Smooth muscle cell (in vitro differentiated cells): ENCODE results near the gene ALG2. TPM values are rescaled to one million over a fixed set of nuclear protein-coding genes. Genes with fewer than 3 reads are reported as not detected.
A peak's percentile ranks its signal among the peaks of the same experiment; 100 is the strongest.

Source experiments
- DNase-seq: peaks from one replicate; lab custom pipeline; 2025; ENCODE audit not compliant: unreplicated experiment; lab: John Stamatoyannopoulos, UW
- H2AFZ ChIP-seq: fragments of 200-600 bp; sonication (generic); 2 replicates; pipeline ENCODE4 v1.6.0; 2016; ENCODE audit warnings: antibody characterized with exemption, low read depth, mild to moderate bottlenecking
- H3F3A ChIP-seq: fragments of 200-600 bp; sonication (generic); 2 replicates; pipeline ENCODE4 v1.6.0; 2017; ENCODE audit warnings: antibody characterized with exemption, low read depth
- H3K27ac ChIP-seq: fragments of 200-600 bp; sonication (generic); 2 replicates; pipeline ENCODE4 v1.5.1; 2016; ENCODE audit warnings: low read depth, mild to moderate bottlenecking
- H3K27me3 ChIP-seq: fragments of 200-600 bp; sonication (generic); 2 replicates; pipeline ENCODE4 v1.6.1; 2016; ENCODE audit warnings: low read depth, mild to moderate bottlenecking
- H3K36me3 ChIP-seq: fragments of 200-600 bp; sonication (generic); 2 replicates; pipeline ENCODE4 v1.5.1; 2016; ENCODE audit warnings: low read depth
- H3K4me1 ChIP-seq: fragments of 200-600 bp; sonication (generic); 2 replicates; pipeline ENCODE4 v1.5.1; 2016; ENCODE audit warnings: low read depth
- H3K4me2 ChIP-seq: fragments of 200-600 bp; sonication (generic); 2 replicates; pipeline ENCODE4 v1.6.0; 2016; ENCODE audit warnings: mild to moderate bottlenecking
- H3K4me3 ChIP-seq: fragments of 200-600 bp; sonication (generic); 2 replicates; pipeline ENCODE4 v1.5.1; 2016; ENCODE audit warnings: mild to moderate bottlenecking
- H3K79me2 ChIP-seq: fragments of 200-600 bp; sonication (generic); 2 replicates; pipeline ENCODE4 v1.6.0; 2016; ENCODE audit warnings: low read depth, mild to moderate bottlenecking
- H3K9ac ChIP-seq: fragments of 200-600 bp; sonication (generic); 2 replicates; pipeline ENCODE4 v1.6.0; 2016; ENCODE audit warnings: low read depth
- H3K9me3 ChIP-seq: fragments of 200-600 bp; sonication (generic); replicated peaks from 2 replicates; pipeline ENCODE4 v1.5.1; 2016; ENCODE audit warnings: low read depth
- H4K20me1 ChIP-seq: fragments of 200-600 bp; sonication (generic); 2 replicates; pipeline ENCODE4 v1.6.0; 2016; ENCODE audit warnings: low read depth
- WGBS: methylation state at CpG from one replicate; pipeline ENCODE4 v1.1.7; 2016; ENCODE audit warnings: low lambda C conversion rate; 5-methylcytosine and 5-hydroxymethylcytosine counted together
- polyA plus RNA-seq: library from polyadenylated mRNA; unstranded; fragments of >200 nt; fragmentation: Nextera tagmentation; extraction: Ambion mirVana; gene quantifications from 2 replicates; pipeline ENCODE4 v1.2.1, GENCODE V29; 2016
- total RNA-seq: library from RNA; depleted of rRNA; stranded (reverse); fragments of >200 nt; gene quantifications from 2 replicates; pipeline ENCODE4 v1.2.3, GENCODE V29; 2014
- TF ChIP-seq, protein P1 (sequence below): fragments of 200-600 bp; sonication (generic); IDR thresholded peaks from 2 replicates; pipeline ENCODE4 v1.5.1; 2017; ENCODE audit warnings: borderline replicate concordance, mild to moderate bottlenecking, antibody characterized with exemption; ENCODE audit not compliant: insufficient read depth, poor library complexity, severe bottlenecking

ALG2 gene
- total and polyA plus RNA-seq, 2 experiments from 2014 or later, result 53.9 to 60.4 TPM

GRCh38 chr9:99177576-99178366, 44.0 kb downstream of the ALG2 start:
- H3K4me1 ChIP-seq, result peaks cover 37% of the 10 kb centered on the region
- H3K9me3 ChIP-seq, result no peaks in the 10 kb centered on the region
- H3K4me2 ChIP-seq, result no peak overlapping the region

DNA sequence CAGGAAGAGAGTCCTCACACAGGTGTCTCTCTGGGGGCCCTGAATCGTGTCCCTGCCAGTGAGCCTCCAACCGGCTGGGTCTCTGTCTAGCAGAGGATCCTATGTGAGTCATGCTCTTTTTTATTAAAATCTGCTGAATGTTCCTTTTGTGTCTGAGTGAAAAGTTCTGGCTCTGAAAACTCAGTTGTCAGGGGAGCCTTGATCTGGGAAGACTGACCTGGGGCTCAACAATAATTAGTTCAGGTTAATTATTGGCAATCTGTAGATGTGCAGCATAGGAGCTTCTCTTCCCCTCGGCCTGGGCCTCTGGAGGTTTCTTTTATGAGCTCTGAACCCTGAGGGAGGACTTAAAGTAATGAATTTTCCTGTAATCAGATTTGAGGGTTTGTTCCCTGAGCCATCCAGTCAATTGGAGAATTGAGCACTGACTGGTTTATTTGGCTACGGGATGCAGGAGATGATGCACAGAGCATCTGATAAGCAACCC, 45.2 kb downstream of the ALG2 start:
- H3K4me3 ChIP-seq, result no peak overlapping the region
- H3K9ac ChIP-seq, result no peak overlapping the region
- no peaks in the 10 kb centered on the region for H3K36me3 ChIP-seq
- H2AFZ ChIP-seq, result peak overlapping the region; percentile 16
- TF ChIP-seq, protein P1, sequence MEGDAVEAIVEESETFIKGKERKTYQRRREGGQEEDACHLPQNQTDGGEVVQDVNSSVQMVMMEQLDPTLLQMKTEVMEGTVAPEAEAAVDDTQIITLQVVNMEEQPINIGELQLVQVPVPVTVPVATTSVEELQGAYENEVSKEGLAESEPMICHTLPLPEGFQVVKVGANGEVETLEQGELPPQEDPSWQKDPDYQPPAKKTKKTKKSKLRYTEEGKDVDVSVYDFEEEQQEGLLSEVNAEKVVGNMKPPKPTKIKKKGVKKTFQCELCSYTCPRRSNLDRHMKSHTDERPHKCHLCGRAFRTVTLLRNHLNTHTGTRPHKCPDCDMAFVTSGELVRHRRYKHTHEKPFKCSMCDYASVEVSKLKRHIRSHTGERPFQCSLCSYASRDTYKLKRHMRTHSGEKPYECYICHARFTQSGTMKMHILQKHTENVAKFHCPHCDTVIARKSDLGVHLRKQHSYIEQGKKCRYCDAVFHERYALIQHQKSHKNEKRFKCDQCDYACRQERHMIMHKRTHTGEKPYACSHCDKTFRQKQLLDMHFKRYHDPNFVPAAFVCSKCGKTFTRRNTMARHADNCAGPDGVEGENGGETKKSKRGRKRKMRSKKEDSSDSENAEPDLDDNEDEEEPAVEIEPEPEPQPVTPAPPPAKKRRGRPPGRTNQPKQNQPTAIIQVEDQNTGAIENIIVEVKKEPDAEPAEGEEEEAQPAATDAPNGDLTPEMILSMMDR, result no peak
- H3K79me2 ChIP-seq, result no peaks in the 10 kb centered on the region
- H4K20me1 ChIP-seq, result no peaks in the 10 kb centered on the region
- H3K4me2 ChIP-seq, result no peak overlapping the region
- H3F3A ChIP-seq, result peaks cover 4% of the 10 kb centered on the region
- 16% methylated on average over 4 of the region's 4 CpGs for WGBS
- no peaks in the 10 kb centered on the region for H3K9me3 ChIP-seq
- peaks cover 44% of the 10 kb centered on the region for H3K4me1 ChIP-seq
- DNase-seq, result no peak
- no peaks in the 10 kb centered on the region for H3K27me3 ChIP-seq
- H3K27ac ChIP-seq, result peak overlapping the region; percentile 60

More at GRCh38 chr9:99177576-99178366, 44.0 kb downstream of the ALG2 start:
- Histone ChIP-seq H3K4me3 (no peak overlapping the region), H4K20me1 (no peaks in the 10 kb centered on the region), H3K27ac (no peak overlapping the region), H3K79me2 (no peaks in the 10 kb centered on the region), H3K27me3 (no peaks in the 10 kb centered on the region), H3K9ac (no peak overlapping the region), H3K36me3 (no peaks in the 10 kb centered on the region), H3F3A (peaks cover 6% of the 10 kb centered on the region), H2AFZ (no peak overlapping the region)
- TF ChIP-seq, protein P1, result no peak
- 96% methylated on average over 8 of the region's 8 CpGs for WGBS
- DNase-seq, result no peak

DNA sequence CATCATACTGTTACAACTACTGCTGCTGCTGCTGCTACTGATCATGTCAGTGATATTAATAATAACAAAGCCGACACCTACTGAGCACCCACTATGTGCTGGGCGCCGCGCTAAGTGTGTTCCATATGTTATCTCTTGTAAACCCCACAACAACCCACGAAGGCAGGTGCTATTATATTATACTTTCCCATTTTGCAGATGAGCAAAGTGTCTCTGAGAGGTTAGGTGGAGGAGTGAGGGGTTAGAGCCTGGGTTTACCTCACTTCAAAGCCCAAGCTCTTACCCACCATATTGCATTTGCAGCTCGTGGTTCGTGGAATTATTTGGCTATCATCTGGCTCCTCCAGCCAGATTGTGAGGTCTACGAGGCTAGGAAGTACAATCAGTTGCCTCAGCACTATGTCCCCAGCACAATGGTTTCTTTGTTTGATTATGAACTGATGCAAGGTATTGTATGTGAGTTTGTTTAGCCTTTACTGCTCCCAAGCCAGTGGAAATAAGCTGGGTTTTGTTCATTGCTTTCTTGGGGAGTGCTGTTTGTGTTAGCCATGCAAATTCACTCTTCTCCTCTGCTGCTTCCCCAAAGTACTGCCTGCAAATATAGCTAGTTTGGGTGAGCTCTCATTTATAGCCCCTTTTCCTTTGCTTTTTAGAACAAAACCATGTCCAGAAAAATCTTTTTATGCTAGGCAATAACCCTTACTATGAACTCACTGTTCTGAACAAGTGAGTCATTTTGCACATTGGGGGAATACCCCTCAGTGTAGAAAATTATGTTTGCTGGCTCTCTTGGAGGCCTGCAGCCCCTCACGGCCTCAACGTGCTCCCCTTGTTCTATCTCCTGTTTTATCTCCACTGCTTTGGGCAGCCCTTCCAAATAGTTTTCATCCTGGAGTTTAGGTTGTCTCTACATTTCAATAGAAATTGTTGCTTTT, 47.9 kb downstream of the ALG2 start:
- 84% methylated on average over 10 of the region's 10 CpGs for WGBS
- H3F3A ChIP-seq, result no peaks in the 10 kb centered on the region
- no peak overlapping the region for H2AFZ ChIP-seq
- peak overlapping the region; percentile 33 for H3K4me2 ChIP-seq
- no peaks in the 10 kb centered on the region for H4K20me1 ChIP-seq
- no peak overlapping the region for H3K27ac ChIP-seq
- H3K4me1 ChIP-seq, result peaks cover 67% of the 10 kb centered on the region
- TF ChIP-seq, protein P1, result no peak
- DNase-seq, result no peak
- H3K27me3 ChIP-seq, result no peaks in the 10 kb centered on the region
- no peaks in the 10 kb centered on the region for H3K9me3 ChIP-seq
- H3K79me2 ChIP-seq, result no peaks in the 10 kb centered on the region
- no peak overlapping the region for H3K9ac ChIP-seq
- H3K4me3 ChIP-seq, result no peak overlapping the region
- H3K36me3 ChIP-seq, result no peaks in the 10 kb centered on the region
